Endodermal cell (in vitro differentiated cells): ENCODE results near the gene LLPH. TPM values are rescaled to one million over a fixed set of nuclear protein-coding genes. Genes with fewer than 3 reads are reported as not detected.

ENCODE experiments used
- DNase-seq: peaks from one replicate; pipeline ENCODE4 v3.0.0-alpha.2; 2017
- H3K27ac ChIP-seq: 2 replicates; pipeline ENCODE4 v1.5.1; 2013; ENCODE audit warnings: mild to moderate bottlenecking, low read depth, low read length, moderate library complexity
- H3K27me3 ChIP-seq: 2 replicates; pipeline ENCODE4 v1.6.1; 2013; ENCODE audit warnings: mild to moderate bottlenecking, low read length, moderate library complexity; ENCODE audit not compliant: insufficient read depth, control insufficient read depth, poor library complexity, severe bottlenecking
- H3K36me3 ChIP-seq: 2 replicates; pipeline ENCODE4 v1.7.0; 2013; ENCODE audit warnings: mild to moderate bottlenecking, low read length, moderate library complexity; ENCODE audit not compliant: control insufficient read depth, insufficient read depth
- H3K4me1 ChIP-seq: one replicate; pipeline ENCODE4 v1.7.0; 2013; ENCODE audit warnings: low read length; ENCODE audit not compliant: control insufficient read depth, insufficient read depth
- H3K4me3 ChIP-seq: 2 replicates; pipeline ENCODE4 v1.5.1; 2013; ENCODE audit warnings: mild to moderate bottlenecking, low read length, moderate library complexity
- H3K9ac ChIP-seq: 2 replicates; pipeline ENCODE4 v1.6.1; 2013; ENCODE audit warnings: mild to moderate bottlenecking, low read length, moderate library complexity; ENCODE audit not compliant: poor library complexity, severe bottlenecking; ENCODE audit errors: extremely low read depth
- H3K9me3 ChIP-seq: 2 replicates; pipeline ENCODE4 v1.6.1; 2013; ENCODE audit warnings: mild to moderate bottlenecking, low read length, moderate library complexity; ENCODE audit not compliant: control insufficient read depth
- H3K27ac Mint-ChIP-seq: 2 replicates; pipeline ENCODE4 v1.8.0; 2020; ENCODE audit warnings: mixed read lengths
- H3K27me3 Mint-ChIP-seq: 2 replicates; pipeline ENCODE4 v1.8.0; 2021; ENCODE audit warnings: mild to moderate bottlenecking, mixed read lengths; ENCODE audit not compliant: insufficient read depth
- H3K36me3 Mint-ChIP-seq: 2 replicates; pipeline ENCODE4 v1.8.0; 2020; ENCODE audit warnings: low read depth, mixed read lengths
- H3K4me1 Mint-ChIP-seq: 2 replicates; pipeline ENCODE4 v1.8.0; 2020; ENCODE audit warnings: mixed read lengths
- H3K4me3 Mint-ChIP-seq: 2 replicates; pipeline ENCODE4 v1.8.0; 2020; ENCODE audit warnings: mild to moderate bottlenecking, moderate library complexity, mixed read lengths
- H3K9me3 Mint-ChIP-seq: 2 replicates; pipeline ENCODE4 v1.8.0; 2020; ENCODE audit warnings: mild to moderate bottlenecking, mixed read lengths
- WGBS, 2 experiments: methylation state at CpG; one replicate each; pipeline versions ENCODE4 v1.1.5 to v1.1.7; 2013; ENCODE audit warnings: missing lambda C conversion rate in 2 of 2, mixed read lengths in 1 of 2; ENCODE audit not compliant: insufficient coverage in 1 of 2, insufficient read length in 1 of 2; 5-methylcytosine and 5-hydroxymethylcytosine counted together
- total RNA-seq, 2 donors: library from RNA; stranded (reverse); fragmentation: NEBNext Ultra II Directional in 1 of 2; extraction: Animal tissue kit (Norgen Biotek cat#: 25700) in 1 of 2; gene quantifications; 2 replicates in 1 of 2; 3 replicates in 1 of 2; pipeline ENCODE4 v1.2.1, GENCODE V29; 2021
- TF ChIP-seq, protein P1 (sequence below): fragments of 200-600 bp; sonication (generic); conservative IDR thresholded peaks from 2 replicates; pipeline ENCODE4 v1.5.0; 2021; ENCODE audit warnings: antibody characterized with exemption, mild to moderate bottlenecking

The LLPH gene
- total RNA-seq, 2 donors from 2014 or later: 16.5 to 25.7 TPM

- TF ChIP-seq, protein P1, sequence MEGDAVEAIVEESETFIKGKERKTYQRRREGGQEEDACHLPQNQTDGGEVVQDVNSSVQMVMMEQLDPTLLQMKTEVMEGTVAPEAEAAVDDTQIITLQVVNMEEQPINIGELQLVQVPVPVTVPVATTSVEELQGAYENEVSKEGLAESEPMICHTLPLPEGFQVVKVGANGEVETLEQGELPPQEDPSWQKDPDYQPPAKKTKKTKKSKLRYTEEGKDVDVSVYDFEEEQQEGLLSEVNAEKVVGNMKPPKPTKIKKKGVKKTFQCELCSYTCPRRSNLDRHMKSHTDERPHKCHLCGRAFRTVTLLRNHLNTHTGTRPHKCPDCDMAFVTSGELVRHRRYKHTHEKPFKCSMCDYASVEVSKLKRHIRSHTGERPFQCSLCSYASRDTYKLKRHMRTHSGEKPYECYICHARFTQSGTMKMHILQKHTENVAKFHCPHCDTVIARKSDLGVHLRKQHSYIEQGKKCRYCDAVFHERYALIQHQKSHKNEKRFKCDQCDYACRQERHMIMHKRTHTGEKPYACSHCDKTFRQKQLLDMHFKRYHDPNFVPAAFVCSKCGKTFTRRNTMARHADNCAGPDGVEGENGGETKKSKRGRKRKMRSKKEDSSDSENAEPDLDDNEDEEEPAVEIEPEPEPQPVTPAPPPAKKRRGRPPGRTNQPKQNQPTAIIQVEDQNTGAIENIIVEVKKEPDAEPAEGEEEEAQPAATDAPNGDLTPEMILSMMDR: no peak
- no peaks in the 10 kb centered on the region for H3K4me1 ChIP-seq
- no peak overlapping the region for H3K27ac ChIP-seq
- DNase-seq: no peak
- Mint-ChIP-seq H3K9me3 (peaks cover 41% of the 10 kb centered on the region), H3K4me3 (peak overlapping the region; percentile 80), H3K27me3 (no peaks in the 10 kb centered on the region), H3K36me3 (peaks cover 7% of the 10 kb centered on the region), H3K27ac (no peak overlapping the region), H3K4me1 (peaks cover 3% of the 10 kb centered on the region)
- peaks cover 5% of the 10 kb centered on the region for H3K36me3 ChIP-seq
- H3K9ac ChIP-seq: no peak overlapping the region
- H3K27me3 ChIP-seq: no peaks in the 10 kb centered on the region
- WGBS, 2 experiments: 92 to 93% methylated on average over 2 to 3 of the region's 3 CpGs
- H3K9me3 ChIP-seq: peaks cover 35% of the 10 kb centered on the region
- no peak overlapping the region for H3K4me3 ChIP-seq
These were observed 40.1 kb upstream of the LLPH start for GRCh38 chr12:66170606-66171005.

GRCh38 chr12:66169221-66170170 lies 38.9 kb upstream of the LLPH start, which contains the start of gene TMBIM4:
Gene TMBIM4 (minus strand): TSS chr12:66169996. CDS start chr12:66169951, 45 bp downstream.
- Histone ChIP-seq H3K27me3 (no peaks in the 10 kb centered on the region), H3K4me1 (no peaks in the 10 kb centered on the region), H3K27ac (peak within 1 kb of the TSS; percentile 87), H3K9me3 (peaks cover 45% of the 10 kb centered on the region), H3K9ac (peak within 1 kb of the TSS; percentile 63), H3K36me3 (peaks cover 5% of the 10 kb centered on the region), H3K4me3 (peak within 1 kb of the TSS; percentile 85)
- DNase-seq: peak; percentile 97
- peak within 1 kb of the TSS; percentile 80 for H3K4me3 Mint-ChIP-seq
- peaks cover 3% of the 10 kb centered on the region for H3K4me1 Mint-ChIP-seq
- peaks cover 13% of the 10 kb centered on the region for H3K36me3 Mint-ChIP-seq
- WGBS, 2 experiments: 5 to 7% methylated on average over 19 to 67 of the region's 67 CpGs
- TF ChIP-seq, protein P1: peak; percentile 63
- no peaks in the 10 kb centered on the region for H3K27me3 Mint-ChIP-seq
- peak within 1 kb of the TSS; percentile 95 for H3K27ac Mint-ChIP-seq
- peaks cover 45% of the 10 kb centered on the region for H3K9me3 Mint-ChIP-seq

- peaks cover 5% of the 10 kb centered on the region for H3K36me3 ChIP-seq
- peaks cover 41% of the 10 kb centered on the region for H3K9me3 ChIP-seq
- DNase-seq: no peak
- no peaks in the 10 kb centered on the region for H3K4me1 ChIP-seq
- no peak overlapping the region for H3K9ac ChIP-seq
- Mint-ChIP-seq H3K4me3 (peak overlapping the region; percentile 8), H3K36me3 (peaks cover 13% of the 10 kb centered on the region), H3K27ac (no peak overlapping the region), H3K27me3 (no peaks in the 10 kb centered on the region), H3K9me3 (peaks cover 36% of the 10 kb centered on the region), H3K4me1 (peaks cover 3% of the 10 kb centered on the region)
- TF ChIP-seq, protein P1: no peak
- 92 to 96% methylated on average over 5 to 8 of the region's 8 CpGs for WGBS, 2 experiments
- H3K27ac ChIP-seq: no peak overlapping the region
- peak overlapping the region; percentile 85 for H3K4me3 ChIP-seq
- H3K27me3 ChIP-seq: no peaks in the 10 kb centered on the region
These were observed 37.9 kb upstream of the LLPH start for GRCh38 chr12:66168410-66168809.
